B cell (primary cell): ENCODE data around the gene UBXN10.

ENCODE experiments used
- CTCF ChIP-seq: fragments of 200-600 bp; IDR thresholded peaks from one replicate; pipeline ENCODE4 v1.8.0; 2022; ENCODE audit warnings: antibody characterized with exemption, mild to moderate bottlenecking
- EZH2 ChIP-seq: IDR thresholded peaks from 2 replicates; pipeline ENCODE4 v1.6.1; 2012; ENCODE audit warnings: borderline replicate concordance, low read depth, mild to moderate bottlenecking, moderate library complexity, low read length; ENCODE audit not compliant: insufficient read depth, poor library complexity, severe bottlenecking

- TF ChIP-seq CTCF (no peak), EZH2 (no peak)
Observed at GRCh38 chr1:20194224-20194623, 8.3 kb downstream of the UBXN10 start.
